ENCODE measurements around the gene NLGN1.
A peak's percentile ranks its signal among the peaks of the same experiment; 100 is the strongest.
"Not testable (repeated sequence)": the region's sequence is repeated elsewhere in the genome, so short reads cannot be mapped to it uniquely, and the experiment has no call there.

Gene NLGN1

DNA sequence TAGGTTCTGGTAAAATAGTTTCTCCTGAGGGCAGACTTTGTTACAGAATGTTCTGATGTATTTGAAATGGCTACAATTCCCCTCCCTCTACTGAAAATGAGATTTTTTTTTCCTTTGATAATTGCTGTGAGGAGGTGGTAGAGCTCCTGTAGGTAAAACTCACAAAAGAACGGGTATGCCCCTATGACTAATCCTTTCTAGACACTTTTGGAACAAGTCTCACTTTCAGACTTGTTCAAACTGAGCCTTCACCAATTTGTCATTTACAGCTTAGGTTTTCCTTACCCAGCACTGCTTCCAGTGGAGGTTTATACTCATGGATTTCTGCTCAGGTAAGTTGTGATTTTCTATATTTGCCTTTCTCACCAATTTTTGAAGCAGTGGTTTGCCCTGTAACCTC, 115.6 kb downstream of the NLGN1 start:
- POLR2A ChIA-PET = no interaction called here
- CTCF ChIA-PET = no interaction called here
- no peak for DNase-seq (ENCODE audit: extremely low spot score)
- TF ChIP-seq, protein P1, sequence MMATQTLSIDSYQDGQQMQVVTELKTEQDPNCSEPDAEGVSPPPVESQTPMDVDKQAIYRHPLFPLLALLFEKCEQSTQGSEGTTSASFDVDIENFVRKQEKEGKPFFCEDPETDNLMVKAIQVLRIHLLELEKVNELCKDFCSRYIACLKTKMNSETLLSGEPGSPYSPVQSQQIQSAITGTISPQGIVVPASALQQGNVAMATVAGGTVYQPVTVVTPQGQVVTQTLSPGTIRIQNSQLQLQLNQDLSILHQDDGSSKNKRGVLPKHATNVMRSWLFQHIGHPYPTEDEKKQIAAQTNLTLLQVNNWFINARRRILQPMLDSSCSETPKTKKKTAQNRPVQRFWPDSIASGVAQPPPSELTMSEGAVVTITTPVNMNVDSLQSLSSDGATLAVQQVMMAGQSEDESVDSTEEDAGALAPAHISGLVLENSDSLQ (IDR thresholded peaks at IDR 0.05) = no peak
- TF ChIP-seq LEF1 (IDR thresholded peaks at IDR 0.05; ENCODE audit: borderline replicate concordance) (no peak), ELF4 (IDR thresholded peaks at IDR 0.05) (no peak)

DNA sequence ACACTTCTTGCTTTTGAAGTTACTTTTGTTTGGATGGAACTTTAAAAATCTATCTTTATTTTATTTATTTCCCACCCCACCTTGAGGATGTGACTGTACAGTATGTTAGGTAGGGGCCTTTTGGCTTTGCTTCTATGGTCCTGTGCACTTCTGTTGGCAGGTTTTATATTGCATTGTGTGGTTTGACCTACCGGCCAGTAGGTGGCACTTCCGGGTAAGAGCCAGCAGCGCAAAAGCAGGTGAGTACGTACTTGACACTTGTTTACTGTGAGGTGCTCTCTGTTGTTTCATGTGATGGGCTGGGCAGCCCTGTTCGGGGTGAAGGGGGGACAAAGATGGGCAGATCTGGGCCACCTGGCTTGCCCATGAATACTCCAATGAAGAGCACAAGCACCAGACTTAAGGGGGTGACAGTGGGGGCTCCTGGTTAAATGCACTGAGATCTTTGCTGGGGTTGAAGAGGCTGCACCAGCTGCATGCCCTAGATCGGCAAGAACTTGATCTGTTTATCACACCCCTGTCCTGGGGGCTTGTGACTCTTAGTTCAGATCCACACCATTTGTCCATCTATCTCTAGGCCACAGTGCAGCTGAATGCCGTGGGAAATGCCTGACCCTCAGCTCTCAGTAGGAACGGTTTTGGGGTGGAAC, 131.6 kb downstream of the NLGN1 start:
- ChIA-PET CTCF (no interaction called here), POLR2A (no interaction called here)
- no peak for TF ChIP-seq TARDBP (IDR thresholded peaks at IDR 0.05)
- no peak for TF ChIP-seq HDGF (IDR thresholded peaks at IDR 0.05; ENCODE audit: borderline replicate concordance)
- no peak for TF ChIP-seq ZNF384 (IDR thresholded peaks at IDR 0.05)
- TF ChIP-seq FOXK2 (IDR thresholded peaks at IDR 0.05) = no peak
- TF ChIP-seq SP1 (IDR thresholded peaks at IDR 0.05) = no peak
- DNase-seq (ENCODE audit: extremely low spot score) = peak; percentile 39

DNA sequence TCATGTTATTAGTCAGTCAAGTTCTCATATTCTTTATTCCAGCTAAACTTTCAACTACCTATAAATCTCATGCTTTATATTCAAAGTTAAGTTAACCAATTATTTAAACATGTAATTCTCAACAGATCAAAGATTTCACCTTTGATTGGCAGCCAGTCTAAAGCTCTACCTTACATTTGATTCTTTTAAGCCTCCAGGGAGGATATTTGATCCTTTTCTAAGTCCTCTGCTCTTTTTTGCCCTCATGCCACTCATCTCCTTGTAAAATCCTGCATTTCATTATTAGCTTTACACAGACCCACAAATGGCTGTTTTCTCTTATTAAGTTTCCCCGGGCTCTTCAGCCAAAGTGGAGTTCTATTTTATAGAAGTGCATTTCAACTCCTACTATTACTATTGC, 134.1 kb downstream of the NLGN1 start:
- TF ChIP-seq CTBP1 (IDR thresholded peaks at IDR 0.05; ENCODE audit: borderline replicate concordance) (no peak), FOXA1 (IDR thresholded peaks at IDR 0.05) (no peak), SP1 (IDR thresholded peaks at IDR 0.05) (no peak), ELF4 (IDR thresholded peaks at IDR 0.05) (no peak), ARNT (IDR thresholded peaks at IDR 0.05) (no peak), SUZ12 (IDR thresholded peaks at IDR 0.05) (no peak), ZNF384 (IDR thresholded peaks at IDR 0.05) (no peak)
- TF ChIP-seq, protein P1 (IDR thresholded peaks at IDR 0.05) = peak; percentile 95
- ChIA-PET CTCF (no interaction called here), POLR2A (no interaction called here)
- DNase-seq (ENCODE audit: extremely low spot score) = no peak

DNA sequence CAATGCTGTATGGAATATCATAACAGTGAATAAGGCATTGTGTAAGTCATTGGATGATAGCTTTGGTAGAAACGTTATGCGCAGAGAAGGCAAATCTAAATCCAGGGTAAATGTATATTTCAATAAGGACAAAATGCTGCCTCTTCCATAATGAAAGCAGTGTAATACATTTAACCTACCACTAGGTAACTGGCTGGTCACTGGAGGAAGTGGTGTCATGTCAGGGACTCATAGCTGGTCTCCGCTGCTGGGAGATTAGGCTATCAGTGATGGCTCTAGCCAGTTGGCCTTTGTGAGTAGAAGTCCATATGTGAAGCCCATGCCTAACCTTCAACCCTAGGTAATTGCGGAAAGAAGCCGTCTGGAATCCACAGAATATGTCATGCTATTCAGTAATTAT, 140.9 kb downstream of the NLGN1 start:
- TF ChIP-seq FOXK2 (IDR thresholded peaks at IDR 0.05) (no peak), ELF4 (IDR thresholded peaks at IDR 0.05) (no peak), ZNF384 (IDR thresholded peaks at IDR 0.05) (no peak), FOXM1 (IDR thresholded peaks at IDR 0.05; ENCODE audit: borderline replicate concordance) (no peak), SP1 (IDR thresholded peaks at IDR 0.05) (no peak), CTBP1 (IDR thresholded peaks at IDR 0.05; ENCODE audit: borderline replicate concordance) (no peak), TARDBP (IDR thresholded peaks at IDR 0.05) (no peak), HDGF (IDR thresholded peaks at IDR 0.05; ENCODE audit: borderline replicate concordance) (no peak), BHLHE40 (IDR thresholded peaks at IDR 0.05; ENCODE audit: borderline replicate concordance) (no peak), LEF1 (IDR thresholded peaks at IDR 0.05; ENCODE audit: borderline replicate concordance) (no peak), FOXA1 (IDR thresholded peaks at IDR 0.05) (no peak), L3MBTL2 (conservative IDR thresholded peaks at IDR 0.05) (no peak), NFRKB (IDR thresholded peaks at IDR 0.05) (no peak), ARNT (IDR thresholded peaks at IDR 0.05) (no peak)
- TF ChIP-seq, protein P1 (IDR thresholded peaks at IDR 0.05) = no peak
- no peak for DNase-seq (ENCODE audit: extremely low spot score)
- CTCF ChIA-PET = no interaction called here
- POLR2A ChIA-PET = no interaction called here

DNA sequence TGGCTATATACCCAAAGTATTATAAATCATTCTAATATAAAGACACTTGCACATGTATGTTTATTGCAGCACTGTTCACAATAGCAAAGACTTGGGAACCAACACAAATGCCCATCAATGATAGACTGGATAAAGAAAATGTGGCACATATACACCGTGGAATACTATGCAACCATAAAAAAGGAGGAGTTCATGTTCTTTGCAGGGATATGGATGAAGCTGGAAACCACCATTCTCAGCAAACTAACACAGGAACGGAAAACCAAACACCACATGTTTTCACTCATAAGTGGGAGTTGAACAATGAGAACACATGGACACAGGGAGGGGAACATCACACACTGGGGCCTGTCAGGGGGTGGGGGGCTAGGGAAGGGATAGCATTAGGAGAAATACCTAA, 148.0 kb downstream of the NLGN1 start:
- DNase-seq (ENCODE audit: extremely low spot score); CTCF ChIA-PET: not testable (repeated sequence)

GRCh38 chr3:173547070-173547469, 149.5 kb downstream of the NLGN1 start:
- CTCF ChIA-PET = no interaction called here
- no peak for TF ChIP-seq SP1 (IDR thresholded peaks at IDR 0.05)
- no peak for TF ChIP-seq NFRKB (IDR thresholded peaks at IDR 0.05)
- peak; percentile 78 for TF ChIP-seq CTBP1 (IDR thresholded peaks at IDR 0.05; ENCODE audit: borderline replicate concordance)
- TF ChIP-seq, protein P1 (IDR thresholded peaks at IDR 0.05) = peak; percentile 92
- TF ChIP-seq BHLHE40 (IDR thresholded peaks at IDR 0.05; ENCODE audit: borderline replicate concordance) = no peak
- no peak for TF ChIP-seq FOXA1 (IDR thresholded peaks at IDR 0.05)
- no peak for TF ChIP-seq ZNF384 (IDR thresholded peaks at IDR 0.05)
- no peak for TF ChIP-seq TARDBP (IDR thresholded peaks at IDR 0.05)
- no peak for TF ChIP-seq FOXK2 (IDR thresholded peaks at IDR 0.05)
- TF ChIP-seq LEF1 (IDR thresholded peaks at IDR 0.05; ENCODE audit: borderline replicate concordance) = no peak
- no peak for TF ChIP-seq L3MBTL2 (conservative IDR thresholded peaks at IDR 0.05)

More for the DNA sequence above, 148.0 kb downstream of the NLGN1 start:
- POLR2A ChIA-PET = not testable (repeated sequence)

GRCh38 chr3:173548261-173548660, 150.7 kb downstream of the NLGN1 start:
- no peak for DNase-seq (ENCODE audit: extremely low spot score)
- ChIA-PET POLR2A (no interaction called here), CTCF (no interaction called here)
- TF ChIP-seq SUZ12 (IDR thresholded peaks at IDR 0.05) = no peak
- TF ChIP-seq ARNT (IDR thresholded peaks at IDR 0.05) = no peak
- no peak for TF ChIP-seq NFRKB (IDR thresholded peaks at IDR 0.05)
- TF ChIP-seq ZNF384 (IDR thresholded peaks at IDR 0.05) = no peak
- TF ChIP-seq, protein P1 (IDR thresholded peaks at IDR 0.05) = no peak
- TF ChIP-seq CTBP1 (IDR thresholded peaks at IDR 0.05; ENCODE audit: borderline replicate concordance) = no peak
- TF ChIP-seq LEF1 (IDR thresholded peaks at IDR 0.05; ENCODE audit: borderline replicate concordance) = no peak
- TF ChIP-seq FOXA1 (IDR thresholded peaks at IDR 0.05) = no peak

More at GRCh38 chr3:173547070-173547469, 149.5 kb downstream of the NLGN1 start:
- no peak for DNase-seq (ENCODE audit: extremely low spot score)
- POLR2A ChIA-PET = no interaction called here
